GM18499 (cell line): ENCODE measurements around the gene ENOX1.

Experiments
- ATAC-seq: cut with Tn5 transposase; IDR thresholded peaks from one replicate; pipeline ENCODE4 v1.9.1; 2021; ENCODE audit warnings: moderate number of reproducible peaks; ENCODE audit not compliant: insufficient read depth, unreplicated experiment

Gene ENOX1

GRCh38 chr13:43751624-43752023 is 35.1 kb downstream of the ENOX1 start:
- no peak for ATAC-seq

GRCh38 chr13:43749503-43749902 is 37.3 kb downstream of the ENOX1 start:
- ATAC-seq = no peak

- no peak for ATAC-seq
Measured at GRCh38 chr13:43744261-43745031, 42.3 kb downstream of the ENOX1 start.

- ATAC-seq = no peak
Measured at GRCh38 chr13:43742911-43743310, 43.9 kb downstream of the ENOX1 start.

- no peak for ATAC-seq
Measured at GRCh38 chr13:43737392-43737923, 49.3 kb downstream of the ENOX1 start.

GRCh38 chr13:43732726-43733125 is 54.0 kb downstream of the ENOX1 start:
- ATAC-seq = no peak

- no peak for ATAC-seq
Measured at GRCh38 chr13:43731296-43731695, 55.5 kb downstream of the ENOX1 start.

GRCh38 chr13:43730642-43731041 is 56.1 kb downstream of the ENOX1 start:
- no peak for ATAC-seq

GRCh38 chr13:43728421-43728820 is 58.4 kb downstream of the ENOX1 start:
- ATAC-seq = no peak

GRCh38 chr13:43727856-43728255 is 58.9 kb downstream of the ENOX1 start:
- ATAC-seq = no peak

- no peak for ATAC-seq
Measured at GRCh38 chr13:43725460-43725859, 61.3 kb downstream of the ENOX1 start.

- no peak for ATAC-seq
Measured at GRCh38 chr13:43720780-43721397, 65.9 kb downstream of the ENOX1 start.

GRCh38 chr13:43698758-43699157 is 88.0 kb downstream of the ENOX1 start:
- ATAC-seq = no peak

- no peak for ATAC-seq
Measured at GRCh38 chr13:43698009-43698408, 88.8 kb downstream of the ENOX1 start.

GRCh38 chr13:43697323-43697722 is 89.4 kb downstream of the ENOX1 start:
- no peak for ATAC-seq

- no peak for ATAC-seq
Measured at GRCh38 chr13:43694146-43694664, 92.6 kb downstream of the ENOX1 start.

- ATAC-seq = no peak
Measured at GRCh38 chr13:43693639-43694038, 93.1 kb downstream of the ENOX1 start.

GRCh38 chr13:43688227-43688907 is 98.4 kb downstream of the ENOX1 start:
- no peak for ATAC-seq

- ATAC-seq = no peak
Measured at GRCh38 chr13:43687038-43687437, 99.7 kb downstream of the ENOX1 start.

- ATAC-seq = no peak
Measured at GRCh38 chr13:43686557-43686956, 100.2 kb downstream of the ENOX1 start.
